ENCODE data around the gene GPRC5A. TPM values are rescaled to one million over a fixed set of nuclear protein-coding genes. Genes with fewer than 3 reads are reported as not detected.
"Not testable (repeated sequence)": the region's sequence is repeated elsewhere in the genome, so short reads cannot be mapped to it uniquely, and the experiment has no call there.

GPRC5A gene
- 10 to 100 TPM in 2 of 4 donors, 1 to 10 TPM in 2; 6.8 to 10.7 (median 9.4) TPM for polyA plus RNA-seq (ENCODE audit: insufficient read length in 4 of 4)

GRCh38 chr12:12891080-12891880 is at the start of gene GPRC5A:
Gene GPRC5A, plus strand, starts transcription at chr12:12891562. Its CDS starts 16,688 bp downstream, at chr12:12908250.
- DNase-seq (ENCODE audit: low read depth in 4 of 4, low spot score in 2 of 4) = peak in 2 of 4 donors; percentile 62 to 82

GRCh38 chr12:12845794-12846243 is 45.5 kb upstream of the GPRC5A start:
- no peak for DNase-seq (ENCODE audit: low read depth in 4 of 4, low spot score in 2 of 4)

GRCh38 chr12:12846780-12847179 is 44.6 kb upstream of the GPRC5A start:
- not testable (repeated sequence) for DNase-seq (ENCODE audit: low read depth in 4 of 4, low spot score in 2 of 4)

- no peak for DNase-seq (ENCODE audit: low read depth in 4 of 4, low spot score in 2 of 4)
Measured at GRCh38 chr12:12853435-12853834, 37.9 kb upstream of the GPRC5A start.

- DNase-seq (ENCODE audit: low read depth in 4 of 4, low spot score in 2 of 4) = no peak
Measured at GRCh38 chr12:12859690-12860089, 31.7 kb upstream of the GPRC5A start.

- DNase-seq (ENCODE audit: low read depth in 4 of 4, low spot score in 2 of 4) = no peak
Measured at GRCh38 chr12:12864243-12864642, 27.1 kb upstream of the GPRC5A start.

GRCh38 chr12:12868477-12869235 is 22.7 kb upstream of the GPRC5A start:
- DNase-seq (ENCODE audit: low read depth in 4 of 4, low spot score in 2 of 4) = no peak

GRCh38 chr12:12870465-12870864 is 20.9 kb upstream of the GPRC5A start:
- no peak for DNase-seq (ENCODE audit: low read depth in 4 of 4, low spot score in 2 of 4)

- DNase-seq (ENCODE audit: low read depth in 4 of 4, low spot score in 2 of 4) = no peak
Measured at GRCh38 chr12:12871587-12872138, 19.7 kb upstream of the GPRC5A start.

GRCh38 chr12:12872139-12872933 is 19.0 kb upstream of the GPRC5A start:
- DNase-seq (ENCODE audit: low read depth in 4 of 4, low spot score in 2 of 4) = peak in 1 of 4 donors; percentile 25

- no peak for DNase-seq (ENCODE audit: low read depth in 4 of 4, low spot score in 2 of 4)
Measured at GRCh38 chr12:12872934-12873275, 18.5 kb upstream of the GPRC5A start.

GRCh38 chr12:12874029-12874428 is 17.3 kb upstream of the GPRC5A start:
- no peak for DNase-seq (ENCODE audit: low read depth in 4 of 4, low spot score in 2 of 4)

GRCh38 chr12:12875301-12875700 is 16.1 kb upstream of the GPRC5A start:
- not testable (repeated sequence) for DNase-seq (ENCODE audit: low read depth in 4 of 4, low spot score in 2 of 4)

GRCh38 chr12:12877153-12877768 is 14.1 kb upstream of the GPRC5A start:
- DNase-seq (ENCODE audit: low read depth in 4 of 4, low spot score in 2 of 4) = no peak

GRCh38 chr12:12877781-12878455 is 13.4 kb upstream of the GPRC5A start:
- DNase-seq (ENCODE audit: low read depth in 4 of 4, low spot score in 2 of 4) = no peak

- DNase-seq (ENCODE audit: low read depth in 4 of 4, low spot score in 2 of 4) = no peak
Measured at GRCh38 chr12:12880537-12880936, 10.8 kb upstream of the GPRC5A start.

GRCh38 chr12:12881151-12881909 is 10.0 kb upstream of the GPRC5A start:
- DNase-seq (ENCODE audit: low read depth in 4 of 4, low spot score in 2 of 4) = no peak

GRCh38 chr12:12882288-12882687 is 9.1 kb upstream of the GPRC5A start:
- no peak for DNase-seq (ENCODE audit: low read depth in 4 of 4, low spot score in 2 of 4)
